OCI-LY7 (cell line): ENCODE measurements around the gene ZFP36L1.

Experiments
- EZH2phosphoT487 ChIP-seq: fragments of 200-600 bp; sonication (generic); IDR thresholded peaks from 2 replicates; pipeline ENCODE4 v1.6.1; 2018; ENCODE audit warnings: low read depth, borderline replicate concordance, mild to moderate bottlenecking, mixed run types, antibody characterized with exemption, low read length, moderate library complexity, mixed read lengths
- TF ChIP-seq, protein P1 (sequence below): fragments of 200-600 bp; sonication (generic); conservative IDR thresholded peaks from 2 replicates; pipeline ENCODE4 v1.5.1; 2014; ENCODE audit warnings: mild to moderate bottlenecking, antibody characterized with exemption, low read length, moderate library complexity, mixed read lengths

DNA sequence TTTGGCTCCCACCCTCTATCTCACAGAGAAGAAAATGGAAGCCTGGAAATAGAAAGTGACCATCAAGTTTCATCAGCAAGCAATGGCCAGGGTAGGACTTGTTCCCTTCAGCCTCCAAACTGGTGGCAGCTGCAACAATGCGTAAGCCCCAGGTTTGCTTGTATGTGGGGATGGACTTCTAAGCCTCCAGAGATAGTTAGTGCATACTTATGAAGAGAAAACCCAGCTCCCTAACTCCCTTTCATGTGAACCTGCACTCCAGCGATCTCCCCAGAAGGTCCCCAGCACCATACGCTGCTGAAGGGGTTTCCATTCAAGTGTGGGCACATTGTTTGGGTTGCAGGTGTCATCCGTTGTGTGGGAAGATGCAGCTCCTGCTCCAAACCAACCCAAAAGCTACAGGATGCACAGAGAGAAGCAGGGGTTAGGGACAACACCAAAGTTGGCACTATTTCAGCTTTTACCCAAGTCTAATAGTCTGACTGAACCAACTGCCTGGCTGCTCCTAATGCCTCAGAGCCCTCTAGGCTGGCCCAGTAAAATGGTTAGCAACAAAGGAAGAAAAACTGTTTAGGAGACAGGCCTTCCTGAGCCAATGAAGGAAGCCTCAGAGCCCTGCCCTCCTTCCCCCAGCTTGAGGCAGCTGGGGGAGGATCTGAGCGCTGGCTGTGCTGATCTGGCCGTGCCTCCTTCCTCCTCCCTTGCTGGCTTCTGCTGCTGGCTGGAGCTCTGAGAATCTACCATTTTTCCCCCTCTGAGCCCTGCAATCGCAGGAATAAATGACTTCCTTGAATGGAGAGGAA, 12.3 kb downstream of the ZFP36L1 start:
- TF ChIP-seq, protein P1, sequence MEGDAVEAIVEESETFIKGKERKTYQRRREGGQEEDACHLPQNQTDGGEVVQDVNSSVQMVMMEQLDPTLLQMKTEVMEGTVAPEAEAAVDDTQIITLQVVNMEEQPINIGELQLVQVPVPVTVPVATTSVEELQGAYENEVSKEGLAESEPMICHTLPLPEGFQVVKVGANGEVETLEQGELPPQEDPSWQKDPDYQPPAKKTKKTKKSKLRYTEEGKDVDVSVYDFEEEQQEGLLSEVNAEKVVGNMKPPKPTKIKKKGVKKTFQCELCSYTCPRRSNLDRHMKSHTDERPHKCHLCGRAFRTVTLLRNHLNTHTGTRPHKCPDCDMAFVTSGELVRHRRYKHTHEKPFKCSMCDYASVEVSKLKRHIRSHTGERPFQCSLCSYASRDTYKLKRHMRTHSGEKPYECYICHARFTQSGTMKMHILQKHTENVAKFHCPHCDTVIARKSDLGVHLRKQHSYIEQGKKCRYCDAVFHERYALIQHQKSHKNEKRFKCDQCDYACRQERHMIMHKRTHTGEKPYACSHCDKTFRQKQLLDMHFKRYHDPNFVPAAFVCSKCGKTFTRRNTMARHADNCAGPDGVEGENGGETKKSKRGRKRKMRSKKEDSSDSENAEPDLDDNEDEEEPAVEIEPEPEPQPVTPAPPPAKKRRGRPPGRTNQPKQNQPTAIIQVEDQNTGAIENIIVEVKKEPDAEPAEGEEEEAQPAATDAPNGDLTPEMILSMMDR, result no peak
- no peak for TF ChIP-seq EZH2phosphoT487
